GM13977 (cell line): ENCODE results near the gene WASF2.
"Not testable (repeated sequence)": the region's sequence is repeated elsewhere in the genome, so short reads cannot be mapped to it uniquely, and the experiment has no call there.

Experiments used
- DNase-seq: peaks from one replicate; pipeline ENCODE4 v3.0.0; 2012; ENCODE audit warnings: low spot score
- in situ Hi-C: fragments of 300-500 bp; cut with MboI; formaldehyde crosslinking; loops from one replicate; pipeline ENCODE4 v1.12.0; 2022; ENCODE audit warnings: low sequenced_read_pairs, low pct_unique_long_range_greater_than_20kb, mixed read lengths, inconsistent platforms; ENCODE audit not compliant: unreplicated experiment
- TF ChIP-seq, protein P1 (sequence below): IDR thresholded peaks from 2 replicates; pipeline ENCODE4 v1.5.1; 2012; ENCODE audit warnings: mild to moderate bottlenecking, control low read depth; ENCODE audit not compliant: insufficient read depth; ENCODE audit errors: extremely low read depth, missing control alignments

Gene WASF2

DNA sequence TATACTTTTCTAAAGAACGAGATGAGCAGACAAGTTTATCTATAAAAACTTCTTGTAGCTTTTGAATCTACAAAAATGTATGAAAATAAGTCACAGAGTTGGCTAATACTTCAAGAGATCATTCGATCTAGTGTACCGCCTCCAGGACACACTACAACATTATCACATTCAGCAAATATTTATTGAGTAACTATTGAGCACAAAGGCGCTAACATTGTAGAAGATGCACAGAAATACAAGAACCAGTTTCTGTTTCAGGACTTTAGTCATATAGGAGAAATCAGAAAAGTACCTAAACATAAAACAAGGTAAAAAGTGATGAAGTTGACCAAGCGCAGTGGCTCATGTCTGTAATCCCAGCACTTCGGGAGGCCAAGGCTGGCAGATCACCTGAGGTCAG is 20.6 kb downstream of the WASF2 start:
- in situ Hi-C loops = no loop called here
- no peak for DNase-seq
- TF ChIP-seq, protein P1, sequence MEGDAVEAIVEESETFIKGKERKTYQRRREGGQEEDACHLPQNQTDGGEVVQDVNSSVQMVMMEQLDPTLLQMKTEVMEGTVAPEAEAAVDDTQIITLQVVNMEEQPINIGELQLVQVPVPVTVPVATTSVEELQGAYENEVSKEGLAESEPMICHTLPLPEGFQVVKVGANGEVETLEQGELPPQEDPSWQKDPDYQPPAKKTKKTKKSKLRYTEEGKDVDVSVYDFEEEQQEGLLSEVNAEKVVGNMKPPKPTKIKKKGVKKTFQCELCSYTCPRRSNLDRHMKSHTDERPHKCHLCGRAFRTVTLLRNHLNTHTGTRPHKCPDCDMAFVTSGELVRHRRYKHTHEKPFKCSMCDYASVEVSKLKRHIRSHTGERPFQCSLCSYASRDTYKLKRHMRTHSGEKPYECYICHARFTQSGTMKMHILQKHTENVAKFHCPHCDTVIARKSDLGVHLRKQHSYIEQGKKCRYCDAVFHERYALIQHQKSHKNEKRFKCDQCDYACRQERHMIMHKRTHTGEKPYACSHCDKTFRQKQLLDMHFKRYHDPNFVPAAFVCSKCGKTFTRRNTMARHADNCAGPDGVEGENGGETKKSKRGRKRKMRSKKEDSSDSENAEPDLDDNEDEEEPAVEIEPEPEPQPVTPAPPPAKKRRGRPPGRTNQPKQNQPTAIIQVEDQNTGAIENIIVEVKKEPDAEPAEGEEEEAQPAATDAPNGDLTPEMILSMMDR = no peak

DNA sequence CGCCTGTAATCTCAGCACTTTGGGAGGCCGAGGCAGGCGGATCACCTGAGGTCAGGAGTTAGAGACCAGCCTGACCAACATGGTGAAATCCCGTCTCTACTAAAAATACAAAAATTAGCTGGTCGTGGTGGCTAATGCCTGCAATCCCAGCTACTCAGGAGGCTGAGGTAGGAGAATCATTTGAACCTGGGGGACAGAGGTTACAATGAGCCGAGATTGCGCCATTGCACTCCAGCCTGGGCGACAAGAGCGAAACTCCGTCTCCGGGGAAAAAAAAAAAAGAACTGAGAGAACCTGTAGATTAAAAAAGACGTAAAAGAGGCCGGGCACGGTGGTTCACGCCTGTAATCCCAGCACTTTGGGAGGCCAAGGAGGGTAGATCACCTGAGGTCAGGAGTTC is 21.6 kb downstream of the WASF2 start:
- in situ Hi-C loops = not testable (repeated sequence)

DNA sequence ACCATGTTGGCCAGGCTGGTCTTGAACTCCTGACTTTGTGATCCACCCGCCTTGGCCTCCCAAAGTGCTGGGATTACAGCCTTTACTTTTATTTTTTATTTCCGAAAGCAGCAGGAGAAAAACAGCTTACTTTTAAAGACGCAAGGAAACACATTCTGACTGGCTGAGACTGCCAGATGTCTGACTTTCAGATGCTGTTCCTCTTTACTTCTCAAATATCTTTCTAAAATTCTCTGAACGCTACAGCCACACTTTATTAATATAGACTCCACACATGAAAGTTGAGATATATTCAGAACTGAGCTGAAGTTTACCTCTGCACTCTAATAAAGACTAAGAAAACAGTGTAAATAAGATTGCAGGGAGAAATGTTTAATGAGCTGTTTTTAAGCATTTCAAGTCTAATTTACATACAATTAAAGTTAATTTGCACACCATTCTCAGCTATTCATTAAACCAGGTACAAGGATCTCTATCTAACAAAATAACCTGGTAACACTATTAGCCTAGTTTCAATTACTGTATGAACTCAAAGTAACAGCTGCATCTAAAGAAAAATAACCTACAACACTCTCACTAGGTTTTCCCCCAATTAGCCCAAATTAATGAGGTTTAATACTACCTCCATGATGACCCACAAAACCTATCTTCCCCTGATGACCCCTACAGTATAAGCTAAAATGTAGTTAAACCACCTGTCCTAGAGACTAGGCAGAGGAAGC is 24.9 kb downstream of the WASF2 start:
- TF ChIP-seq, protein P1 = no peak
- no peak for DNase-seq
- in situ Hi-C loops = no loop called here

More for the DNA sequence above, 21.6 kb downstream of the WASF2 start:
- not testable (repeated sequence) for DNase-seq

DNA sequence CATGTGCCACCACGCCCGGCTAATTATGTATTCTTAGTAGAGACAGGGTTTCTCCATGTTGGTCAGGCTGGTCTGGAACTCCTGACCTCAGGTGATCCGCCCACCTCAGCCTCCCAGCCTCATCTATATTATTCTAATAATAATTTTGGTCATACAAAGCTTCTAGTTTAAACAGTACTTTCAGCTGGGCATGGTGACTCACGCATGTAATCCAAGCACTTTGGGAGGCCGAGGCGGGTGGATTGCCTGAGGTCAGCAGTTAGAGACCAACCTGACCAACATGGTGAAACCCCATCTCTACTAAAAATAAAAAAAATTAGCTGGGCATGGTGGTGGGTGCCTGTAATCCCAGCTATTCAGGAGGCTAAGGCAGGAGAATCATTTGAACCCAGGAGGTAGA is 26.1 kb downstream of the WASF2 start:
- DNase-seq, in situ Hi-C loops: not testable (repeated sequence)

DNA sequence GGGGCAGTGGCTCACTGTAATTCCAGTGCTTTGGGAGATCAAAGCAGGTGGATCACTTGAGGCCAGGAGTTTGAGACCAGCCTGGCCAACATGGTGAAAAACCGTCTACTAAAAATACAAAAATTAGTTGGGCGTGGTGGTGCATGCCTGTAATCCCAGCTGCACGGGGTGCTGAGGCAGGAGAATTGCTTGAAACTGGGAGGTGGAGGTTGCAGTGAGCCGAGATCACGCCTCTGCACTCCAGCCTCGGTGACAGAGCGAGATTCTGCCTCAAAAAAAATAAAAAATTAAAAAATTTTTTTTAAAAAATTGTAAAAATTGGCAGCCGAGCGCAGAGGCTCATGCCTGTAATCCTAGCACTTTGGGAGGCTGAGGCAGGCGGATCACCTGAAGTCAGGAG is 31.4 kb downstream of the WASF2 start:
- DNase-seq, in situ Hi-C loops: not testable (repeated sequence)

DNA sequence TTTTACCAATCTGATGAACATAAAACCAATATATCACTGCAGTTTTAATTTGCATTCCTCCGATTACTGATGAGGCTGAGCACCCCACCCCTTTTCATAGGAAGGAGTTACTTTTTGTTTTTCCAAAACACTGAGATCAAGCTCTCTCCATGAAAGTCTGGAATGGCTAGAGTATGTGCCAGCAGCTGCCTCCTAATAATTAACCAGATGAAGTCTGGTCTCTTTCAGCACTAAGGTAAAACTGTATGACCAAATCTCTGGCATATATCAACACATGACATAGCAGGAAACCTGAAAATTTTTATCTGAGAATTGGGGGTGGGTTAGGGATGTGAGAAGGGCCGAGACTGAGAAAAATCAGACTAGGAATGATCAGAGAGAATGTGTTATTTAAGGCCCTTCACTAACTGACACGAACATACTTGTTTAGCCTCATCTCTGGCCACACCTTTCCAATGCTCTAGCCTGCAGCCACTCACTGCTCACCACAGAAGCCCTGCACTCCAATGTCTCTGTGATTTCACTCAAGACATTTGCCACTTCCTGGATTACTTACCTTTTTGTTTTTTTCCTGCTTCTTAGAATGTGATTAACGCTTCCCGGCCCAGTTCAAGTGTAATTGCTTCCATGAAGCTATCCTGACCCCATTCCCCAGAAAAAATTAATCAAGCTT is 34.7 kb downstream of the WASF2 start:
- no peak for DNase-seq
- in situ Hi-C loops = no loop called here
- TF ChIP-seq, protein P1 = no peak

DNA sequence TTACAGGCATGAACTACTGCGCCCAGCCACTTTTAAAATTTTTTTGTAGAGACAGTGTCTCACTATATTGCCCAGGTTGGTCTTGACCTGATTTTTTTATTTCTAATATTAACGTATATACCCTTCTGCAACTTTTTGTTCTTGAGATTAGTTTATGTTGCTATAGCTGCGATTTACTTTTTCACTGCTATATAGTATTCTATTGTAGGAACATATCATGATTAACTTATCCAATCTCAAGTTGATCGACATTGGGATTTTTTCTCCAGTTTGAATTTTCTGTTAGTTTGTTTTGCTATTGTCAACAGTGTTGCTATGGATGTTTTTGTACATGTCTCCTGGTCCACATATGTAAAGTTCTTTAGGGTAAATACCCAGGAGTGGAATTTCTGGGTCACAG is 35.4 kb downstream of the WASF2 start:
- TF ChIP-seq, protein P1 = no peak
- DNase-seq = no peak
- in situ Hi-C loops = no loop called here

DNA sequence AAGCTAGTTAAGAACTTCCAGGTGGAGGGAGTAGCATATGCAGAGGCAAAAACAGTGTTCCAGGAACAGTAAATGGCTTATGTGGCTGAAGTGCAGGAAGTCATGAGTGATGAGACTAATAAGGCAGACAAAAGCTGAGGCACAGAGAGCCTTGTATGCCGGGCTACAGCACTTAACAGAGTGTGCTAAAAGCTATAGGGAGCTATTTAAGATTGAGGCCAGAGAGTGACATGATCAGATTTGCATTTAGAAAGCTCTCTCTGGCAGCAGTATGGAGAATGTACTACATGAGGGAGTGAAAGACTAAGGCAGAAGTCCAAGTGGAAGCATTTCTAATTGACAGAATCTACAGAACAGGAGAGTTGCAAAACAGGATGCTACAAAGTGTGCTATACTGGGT is 38.6 kb downstream of the WASF2 start:
- TF ChIP-seq, protein P1 = no peak
- in situ Hi-C loops = no loop called here
- DNase-seq = no peak
